GM23248 (cell line): ENCODE results near the gene CAVIN2.

Experiments
- EZH2 ChIP-seq: fragments of 200-600 bp; sonication (generic); IDR thresholded peaks from 2 replicates; pipeline ENCODE4 v1.6.1; 2018; ENCODE audit warnings: antibody characterized with exemption, mild to moderate bottlenecking; ENCODE audit not compliant: insufficient read depth, poor library complexity, severe bottlenecking
- EZH2phosphoT487 ChIP-seq: fragments of 200-600 bp; sonication (generic); IDR thresholded peaks from 2 replicates; pipeline ENCODE4 v1.6.1; 2018; ENCODE audit warnings: antibody characterized with exemption, moderate library complexity, mild to moderate bottlenecking, low read depth; ENCODE audit not compliant: insufficient read depth

DNA sequence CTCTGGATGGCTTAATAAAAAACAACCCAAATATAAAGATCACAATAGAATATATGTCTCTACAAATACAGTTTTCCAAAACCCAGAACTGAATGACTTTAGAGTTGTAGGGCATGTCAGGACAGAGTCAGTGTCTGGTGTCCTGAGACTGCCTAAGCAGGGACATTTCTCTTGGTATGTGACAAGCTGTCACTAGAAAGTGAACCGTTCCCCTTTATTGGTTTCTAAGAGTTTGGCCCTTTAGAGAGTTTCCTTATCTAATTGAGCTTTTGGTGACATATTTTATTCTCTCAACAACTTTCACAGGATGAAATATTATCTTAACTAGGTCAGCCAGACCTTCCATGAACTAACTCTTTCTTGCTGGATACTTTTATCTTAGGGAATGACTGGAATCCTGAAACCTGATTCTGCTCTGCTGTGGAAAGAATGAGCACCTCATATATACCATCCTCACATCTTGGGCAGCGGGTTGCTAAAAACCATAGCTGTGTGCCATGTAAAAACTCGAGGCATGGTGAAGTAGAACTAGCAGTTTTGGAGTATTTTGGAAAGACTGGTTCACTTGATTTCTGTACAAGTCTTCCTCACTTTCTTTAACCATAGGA lies 54.8 kb downstream of the CAVIN2 start:
- TF ChIP-seq EZH2phosphoT487 (no peak), EZH2 (no peak)
